BLaER1 treated with 17β-estradiol and CSF1 and Interleukin-3, amounts not matched to agents 10 nM and 100 nM (cell line): ENCODE data around the gene LRRC36.
A peak's percentile ranks its signal among the peaks of the same experiment; 100 is the strongest.

Source experiments
- H3K27ac ChIP-seq, 11 experiments: shearing (Covaris generic); formaldehyde crosslinking; 2 replicates each; pipeline ENCODE4 v1.8.1; 2022
- H3K27me3 ChIP-seq, 11 experiments: shearing (Covaris generic); formaldehyde crosslinking; 2 replicates each; pipeline ENCODE4 v1.8.1; 2022
- H3K36me3 ChIP-seq, 11 experiments: shearing (Covaris generic); formaldehyde crosslinking; 2 replicates each; pipeline ENCODE4 v1.8.1; 2022
- H3K4me1 ChIP-seq, 10 experiments: shearing (Covaris generic); formaldehyde crosslinking; 2 replicates each; pipeline ENCODE4 v1.8.1; 2022
- H3K4me2 ChIP-seq, 11 experiments: shearing (Covaris generic); formaldehyde crosslinking; 2 replicates each; pipeline ENCODE4 v1.8.1; 2022
- H3K4me3 ChIP-seq, 10 experiments: shearing (Covaris generic); formaldehyde crosslinking; 2 replicates each; pipeline ENCODE4 v1.8.1; 2022
- H3K9ac ChIP-seq, 11 experiments: shearing (Covaris generic); formaldehyde crosslinking; 2 replicates each; pipeline ENCODE4 v1.8.1; 2022
- H3K9me3 ChIP-seq, 11 experiments: shearing (Covaris generic); formaldehyde crosslinking; replicated peaks in 1 of 11; 2 replicates each; pipeline ENCODE4 v1.8.1; 2022
- H4K20me1 ChIP-seq, 11 experiments: shearing (Covaris generic); formaldehyde crosslinking; 2 replicates each; pipeline ENCODE4 v1.8.1; 2022
- Cebpa-rat ChIP-seq, 11 experiments: shearing (Covaris generic); IDR thresholded peaks; 2 replicates each; pipeline ENCODE4 v1.8.1; 2022

Gene LRRC36

GRCh38 chr16:67391424-67392300, 65.0 kb downstream of the LRRC36 start:
- H3K4me1 ChIP-seq: peaks cover 21 to 79% (median 68%) of the 10 kb centered on the region in 10 experiments
- peaks cover 11 to 60% (median 24%) of the 10 kb centered on the region in 11 experiments; a peak in 18 of 22 replicates for H4K20me1 ChIP-seq
- H3K9ac ChIP-seq: no peak overlapping the region
- no peak overlapping the region; a peak in 1 of 20 replicates for H3K4me3 ChIP-seq
- no peaks in the 10 kb centered on the region for H3K36me3 ChIP-seq
- H3K27ac ChIP-seq: peak overlapping the region in 5 of 11 experiments; percentile 18 to 49 (median 30); a peak in 7 of 22 replicates
- peaks cover 54 to 71% (median 61%) of the 10 kb centered on the region in 11 experiments for H3K27me3 ChIP-seq
- peak overlapping the region in 9 of 11 experiments; percentile 58 to 97 (median 87); a peak in 18 of 22 replicates for H3K4me2 ChIP-seq
- no peak for TF ChIP-seq Cebpa-rat (IDR thresholded peaks at IDR 0.05)
- H3K9me3 ChIP-seq: no peaks in the 10 kb centered on the region

GRCh38 chr16:67392301-67393059, 65.9 kb downstream of the LRRC36 start:
- Histone ChIP-seq H3K36me3 (no peaks in the 10 kb centered on the region), H3K27ac (no peak overlapping the region), H3K4me1 (peaks cover 21 to 87% (median 70%) of the 10 kb centered on the region in 10 experiments), H3K4me2 (peak overlapping the region in 5 of 11 experiments; percentile 85 to 94 (median 89); a peak in 8 of 22 replicates), H3K9ac (no peak overlapping the region), H3K9me3 (no peaks in the 10 kb centered on the region), H3K4me3 (peak overlapping the region in 1 of 10 experiments; percentile 6; a peak in 1 of 20 replicates), H3K27me3 (peaks cover 57 to 77% (median 65%) of the 10 kb centered on the region in 11 experiments), H4K20me1 (peaks cover 11 to 68% (median 24%) of the 10 kb centered on the region in 11 experiments; a peak in 18 of 22 replicates)
- no peak for TF ChIP-seq Cebpa-rat (IDR thresholded peaks at IDR 0.05)

- Histone ChIP-seq H3K36me3 (no peaks in the 10 kb centered on the region), H3K9me3 (no peaks in the 10 kb centered on the region), H3K9ac (peak within 1 kb of the TSS in 1 of 11 experiments; percentile 21; a peak in 1 of 22 replicates), H4K20me1 (peaks cover 11 to 69% (median 24%) of the 10 kb centered on the region in 11 experiments; a peak in 18 of 22 replicates), H3K27me3 (peaks cover 57 to 77% (median 65%) of the 10 kb centered on the region in 11 experiments), H3K27ac (no peak within 1 kb of the TSS), H3K4me2 (peak within 1 kb of the TSS; percentile 26 to 94 (median 70); a peak in 19 of 22 replicates), H3K4me1 (peaks cover 21 to 89% (median 70%) of the 10 kb centered on the region in 10 experiments), H3K4me3 (peak within 1 kb of the TSS in 4 of 10 experiments; percentile 19 to 35 (median 28); a peak in 6 of 20 replicates)
- no peak for TF ChIP-seq Cebpa-rat (IDR thresholded peaks at IDR 0.05)
These were observed 66.6 kb downstream of the LRRC36 start, which contains the start of gene TPPP3 for GRCh38 chr16:67393111-67393787. Gene TPPP3, minus strand, starts transcription at chr16:67393498. Its CDS starts 2,387 bp downstream, at chr16:67391111.

- Histone ChIP-seq H3K4me3 (peak overlapping the region in 1 of 10 experiments; percentile 35; a peak in 3 of 20 replicates), H3K9me3 (no peaks in the 10 kb centered on the region), H3K4me2 (peak overlapping the region in 9 of 11 experiments; percentile 18 to 88 (median 78); a peak in 15 of 22 replicates), H3K27ac (no peak overlapping the region), H4K20me1 (peaks cover 11 to 69% (median 24%) of the 10 kb centered on the region in 11 experiments; a peak in 18 of 22 replicates), H3K9ac (no peak overlapping the region), H3K27me3 (peaks cover 57 to 77% (median 65%) of the 10 kb centered on the region in 11 experiments), H3K4me1 (peaks cover 21 to 89% (median 68%) of the 10 kb centered on the region in 10 experiments), H3K36me3 (no peaks in the 10 kb centered on the region)
- TF ChIP-seq Cebpa-rat (IDR thresholded peaks at IDR 0.05): no peak
These were observed 67.2 kb downstream of the LRRC36 start for GRCh38 chr16:67393788-67394154.

GRCh38 chr16:67394155-67395104, 67.8 kb downstream of the LRRC36 start:
- no peak for TF ChIP-seq Cebpa-rat (IDR thresholded peaks at IDR 0.05)
- Histone ChIP-seq H3K4me3 (peak overlapping the region in 4 of 10 experiments; percentile 19 to 35 (median 28); a peak in 5 of 20 replicates), H3K9me3 (no peaks in the 10 kb centered on the region), H3K36me3 (no peaks in the 10 kb centered on the region), H3K4me2 (peak overlapping the region; percentile 26 to 88 (median 70); a peak in 20 of 22 replicates), H3K4me1 (peaks cover 21 to 83% (median 62%) of the 10 kb centered on the region in 10 experiments), H4K20me1 (peaks cover 11 to 66% (median 24%) of the 10 kb centered on the region in 11 experiments; a peak in 18 of 22 replicates), H3K27ac (no peak overlapping the region; a peak in 1 of 22 replicates), H3K27me3 (peaks cover 57 to 77% (median 65%) of the 10 kb centered on the region in 11 experiments), H3K9ac (peak overlapping the region in 1 of 11 experiments; percentile 21; a peak in 1 of 22 replicates)

GRCh38 chr16:67395105-67395457, 68.5 kb downstream of the LRRC36 start:
- no peak for TF ChIP-seq Cebpa-rat (IDR thresholded peaks at IDR 0.05)
- peaks cover 21 to 80% (median 58%) of the 10 kb centered on the region in 10 experiments for H3K4me1 ChIP-seq
- no peaks in the 10 kb centered on the region for H3K36me3 ChIP-seq
- H4K20me1 ChIP-seq: peaks cover 11 to 59% (median 24%) of the 10 kb centered on the region in 11 experiments; a peak in 18 of 22 replicates
- H3K27ac ChIP-seq: no peak overlapping the region; a peak in 1 of 22 replicates
- H3K4me2 ChIP-seq: peak overlapping the region; percentile 26 to 88 (median 70); a peak in 19 of 22 replicates
- no peak overlapping the region for H3K4me3 ChIP-seq
- no peaks in the 10 kb centered on the region for H3K9me3 ChIP-seq
- H3K9ac ChIP-seq: no peak overlapping the region
- H3K27me3 ChIP-seq: peaks cover 57 to 71% (median 65%) of the 10 kb centered on the region in 11 experiments

- H3K36me3 ChIP-seq: no peaks in the 10 kb centered on the region
- no peak for TF ChIP-seq Cebpa-rat (IDR thresholded peaks at IDR 0.05)
- H4K20me1 ChIP-seq: peaks cover 11 to 55% (median 24%) of the 10 kb centered on the region in 11 experiments; a peak in 18 of 22 replicates
- H3K9me3 ChIP-seq: no peaks in the 10 kb centered on the region
- H3K27me3 ChIP-seq: peaks cover 57 to 68% (median 65%) of the 10 kb centered on the region in 11 experiments
- no peak overlapping the region for H3K4me3 ChIP-seq
- H3K4me1 ChIP-seq: peaks cover 21 to 75% (median 53%) of the 10 kb centered on the region in 10 experiments
- H3K9ac ChIP-seq: no peak overlapping the region
- H3K4me2 ChIP-seq: peak overlapping the region; percentile 26 to 88 (median 70)
- no peak overlapping the region; a peak in 1 of 22 replicates for H3K27ac ChIP-seq
These were observed 69.0 kb downstream of the LRRC36 start for GRCh38 chr16:67395458-67396158.
